Measurements from ENCODE around the gene SSX2IP.

GRCh38 chr1:84721152-84721551 is 30.9 kb upstream of the SSX2IP start:
- TF ChIP-seq CTCF (conservative IDR thresholded peaks at IDR 0.05; ENCODE audit: low read depth in 2 of 2) (no peak), POLR2AphosphoS5 (IDR thresholded peaks at IDR 0.05; ENCODE audit: low read depth) (no peak), EZH2 (IDR thresholded peaks at IDR 0.05; ENCODE audit: low read depth, unreplicated experiment) (no peak), STAT1 (IDR thresholded peaks at IDR 0.05; ENCODE audit: unreplicated experiment) (no peak), EZH2phosphoT487 (IDR thresholded peaks at IDR 0.05; ENCODE audit: unreplicated experiment) (no peak), ZNF331 (CRISPR knock-in tag; IDR thresholded peaks at IDR 0.05; ENCODE audit: low read depth) (no peak), ZNF114 (CRISPR knock-in tag; IDR thresholded peaks at IDR 0.05) (no peak), NANOG (IDR thresholded peaks at IDR 0.05; ENCODE audit: borderline replicate concordance) (no peak), REST (IDR thresholded peaks at IDR 0.05; ENCODE audit: unreplicated experiment) (no peak), JUNB (IDR thresholded peaks at IDR 0.05; ENCODE audit: unreplicated experiment) (no peak), ETS1 (IDR thresholded peaks at IDR 0.05) (no peak), CREB1 (CRISPR knock-in tag; IDR thresholded peaks at IDR 0.05; ENCODE audit: low read depth) (no peak)
- TF ChIP-seq, protein P1, sequence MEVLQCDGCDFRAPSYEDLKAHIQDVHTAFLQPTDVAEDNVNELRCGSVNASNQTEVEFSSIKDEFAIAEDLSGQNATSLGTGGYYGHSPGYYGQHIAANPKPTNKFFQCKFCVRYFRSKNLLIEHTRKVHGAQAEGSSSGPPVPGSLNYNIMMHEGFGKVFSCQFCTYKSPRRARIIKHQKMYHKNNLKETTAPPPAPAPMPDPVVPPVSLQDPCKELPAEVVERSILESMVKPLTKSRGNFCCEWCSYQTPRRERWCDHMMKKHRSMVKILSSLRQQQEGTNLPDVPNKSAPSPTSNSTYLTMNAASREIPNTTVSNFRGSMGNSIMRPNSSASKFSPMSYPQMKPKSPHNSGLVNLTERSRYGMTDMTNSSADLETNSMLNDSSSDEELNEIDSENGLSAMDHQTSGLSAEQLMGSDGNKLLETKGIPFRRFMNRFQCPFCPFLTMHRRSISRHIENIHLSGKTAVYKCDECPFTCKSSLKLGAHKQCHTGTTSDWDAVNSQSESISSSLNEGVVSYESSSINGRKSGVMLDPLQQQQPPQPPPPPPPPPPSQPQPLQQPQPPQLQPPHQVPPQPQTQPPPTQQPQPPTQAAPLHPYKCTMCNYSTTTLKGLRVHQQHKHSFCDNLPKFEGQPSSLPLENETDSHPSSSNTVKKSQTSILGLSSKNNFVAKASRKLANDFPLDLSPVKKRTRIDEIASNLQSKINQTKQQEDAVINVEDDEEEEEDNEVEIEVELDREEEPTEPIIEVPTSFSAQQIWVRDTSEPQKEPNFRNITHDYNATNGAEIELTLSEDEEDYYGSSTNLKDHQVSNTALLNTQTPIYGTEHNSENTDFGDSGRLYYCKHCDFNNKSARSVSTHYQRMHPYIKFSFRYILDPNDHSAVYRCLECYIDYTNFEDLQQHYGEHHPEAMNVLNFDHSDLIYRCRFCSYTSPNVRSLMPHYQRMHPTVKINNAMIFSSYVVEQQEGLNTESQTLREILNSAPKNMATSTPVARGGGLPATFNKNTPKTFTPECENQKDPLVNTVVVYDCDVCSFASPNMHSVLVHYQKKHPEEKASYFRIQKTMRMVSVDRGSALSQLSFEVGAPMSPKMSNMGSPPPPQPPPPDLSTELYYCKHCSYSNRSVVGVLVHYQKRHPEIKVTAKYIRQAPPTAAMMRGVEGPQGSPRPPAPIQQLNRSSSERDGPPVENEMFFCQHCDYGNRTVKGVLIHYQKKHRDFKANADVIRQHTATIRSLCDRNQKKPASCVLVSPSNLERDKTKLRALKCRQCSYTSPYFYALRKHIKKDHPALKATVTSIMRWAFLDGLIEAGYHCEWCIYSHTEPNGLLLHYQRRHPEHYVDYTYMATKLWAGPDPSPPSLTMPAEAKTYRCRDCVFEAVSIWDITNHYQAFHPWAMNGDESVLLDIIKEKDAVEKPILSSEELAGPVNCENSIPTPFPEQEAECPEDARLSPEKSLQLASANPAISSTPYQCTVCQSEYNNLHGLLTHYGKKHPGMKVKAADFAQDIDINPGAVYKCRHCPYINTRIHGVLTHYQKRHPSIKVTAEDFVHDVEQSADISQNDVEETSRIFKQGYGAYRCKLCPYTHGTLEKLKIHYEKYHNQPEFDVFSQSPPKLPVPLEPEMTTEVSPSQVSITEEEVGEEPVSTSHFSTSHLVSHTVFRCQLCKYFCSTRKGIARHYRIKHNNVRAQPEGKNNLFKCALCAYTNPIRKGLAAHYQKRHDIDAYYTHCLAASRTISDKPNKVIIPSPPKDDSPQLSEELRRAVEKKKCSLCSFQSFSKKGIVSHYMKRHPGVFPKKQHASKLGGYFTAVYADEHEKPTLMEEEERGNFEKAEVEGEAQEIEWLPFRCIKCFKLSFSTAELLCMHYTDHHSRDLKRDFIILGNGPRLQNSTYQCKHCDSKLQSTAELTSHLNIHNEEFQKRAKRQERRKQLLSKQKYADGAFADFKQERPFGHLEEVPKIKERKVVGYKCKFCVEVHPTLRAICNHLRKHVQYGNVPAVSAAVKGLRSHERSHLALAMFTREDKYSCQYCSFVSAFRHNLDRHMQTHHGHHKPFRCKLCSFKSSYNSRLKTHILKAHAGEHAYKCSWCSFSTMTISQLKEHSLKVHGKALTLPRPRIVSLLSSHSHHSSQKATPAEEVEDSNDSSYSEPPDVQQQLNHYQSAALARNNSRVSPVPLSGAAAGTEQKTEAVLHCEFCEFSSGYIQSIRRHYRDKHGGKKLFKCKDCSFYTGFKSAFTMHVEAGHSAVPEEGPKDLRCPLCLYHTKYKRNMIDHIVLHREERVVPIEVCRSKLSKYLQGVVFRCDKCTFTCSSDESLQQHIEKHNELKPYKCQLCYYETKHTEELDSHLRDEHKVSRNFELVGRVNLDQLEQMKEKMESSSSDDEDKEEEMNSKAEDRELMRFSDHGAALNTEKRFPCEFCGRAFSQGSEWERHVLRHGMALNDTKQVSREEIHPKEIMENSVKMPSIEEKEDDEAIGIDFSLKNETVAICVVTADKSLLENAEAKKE (CRISPR knock-in tag; IDR thresholded peaks at IDR 0.05), result no peak
